Measurements from ENCODE around the gene ERBB4. TPM values are rescaled to one million over a fixed set of nuclear protein-coding genes. Genes with fewer than 3 reads are reported as not detected.

Gene ERBB4
- total RNA-seq, 1 donor from 2014 or later, result 9.2 TPM

GRCh38 chr2:212385241-212385640 is 153.4 kb downstream of the ERBB4 start:
- DNase-seq (ENCODE audit: low spot score in 2 of 2, unreplicated experiment in 2 of 2), result no peak
- H3K4me3 Mint-ChIP-seq, result no peak overlapping the region
- no peaks in the 10 kb centered on the region for H3K36me3 Mint-ChIP-seq
- H3K4me1 Mint-ChIP-seq, result peaks cover 22% of the 10 kb centered on the region
- TF ChIP-seq, protein P1, sequence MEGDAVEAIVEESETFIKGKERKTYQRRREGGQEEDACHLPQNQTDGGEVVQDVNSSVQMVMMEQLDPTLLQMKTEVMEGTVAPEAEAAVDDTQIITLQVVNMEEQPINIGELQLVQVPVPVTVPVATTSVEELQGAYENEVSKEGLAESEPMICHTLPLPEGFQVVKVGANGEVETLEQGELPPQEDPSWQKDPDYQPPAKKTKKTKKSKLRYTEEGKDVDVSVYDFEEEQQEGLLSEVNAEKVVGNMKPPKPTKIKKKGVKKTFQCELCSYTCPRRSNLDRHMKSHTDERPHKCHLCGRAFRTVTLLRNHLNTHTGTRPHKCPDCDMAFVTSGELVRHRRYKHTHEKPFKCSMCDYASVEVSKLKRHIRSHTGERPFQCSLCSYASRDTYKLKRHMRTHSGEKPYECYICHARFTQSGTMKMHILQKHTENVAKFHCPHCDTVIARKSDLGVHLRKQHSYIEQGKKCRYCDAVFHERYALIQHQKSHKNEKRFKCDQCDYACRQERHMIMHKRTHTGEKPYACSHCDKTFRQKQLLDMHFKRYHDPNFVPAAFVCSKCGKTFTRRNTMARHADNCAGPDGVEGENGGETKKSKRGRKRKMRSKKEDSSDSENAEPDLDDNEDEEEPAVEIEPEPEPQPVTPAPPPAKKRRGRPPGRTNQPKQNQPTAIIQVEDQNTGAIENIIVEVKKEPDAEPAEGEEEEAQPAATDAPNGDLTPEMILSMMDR (IDR thresholded peaks at IDR 0.05; ENCODE audit: unreplicated experiment), result no peak
- no peaks in the 10 kb centered on the region for H3K9me3 Mint-ChIP-seq
- no peaks in the 10 kb centered on the region for H3K27me3 Mint-ChIP-seq (ENCODE audit: low read depth)
- H3K27ac Mint-ChIP-seq, result no peak overlapping the region

- no peaks in the 10 kb centered on the region for H3K36me3 Mint-ChIP-seq
- H3K4me1 Mint-ChIP-seq, result peaks cover 19% of the 10 kb centered on the region
- H3K27me3 Mint-ChIP-seq (ENCODE audit: low read depth), result no peaks in the 10 kb centered on the region
- H3K9me3 Mint-ChIP-seq, result no peaks in the 10 kb centered on the region
- no peak for DNase-seq (ENCODE audit: low spot score in 2 of 2, unreplicated experiment in 2 of 2)
- H3K27ac Mint-ChIP-seq, result peak overlapping the region; percentile 1
- H3K4me3 Mint-ChIP-seq, result no peak overlapping the region
- TF ChIP-seq, protein P1 (IDR thresholded peaks at IDR 0.05; ENCODE audit: unreplicated experiment), result no peak
Measured at GRCh38 chr2:212384027-212384426, 154.6 kb downstream of the ERBB4 start.

GRCh38 chr2:212381428-212382102 is 157.0 kb downstream of the ERBB4 start:
- DNase-seq (ENCODE audit: low spot score in 2 of 2, unreplicated experiment in 2 of 2), result no peak
- Mint-ChIP-seq H3K4me3 (no peak overlapping the region), H3K27me3 (ENCODE audit: low read depth) (no peaks in the 10 kb centered on the region), H3K9me3 (no peaks in the 10 kb centered on the region), H3K27ac (no peak overlapping the region), H3K4me1 (peaks cover 19% of the 10 kb centered on the region), H3K36me3 (no peaks in the 10 kb centered on the region)
- TF ChIP-seq, protein P1 (IDR thresholded peaks at IDR 0.05; ENCODE audit: unreplicated experiment), result no peak

DNA sequence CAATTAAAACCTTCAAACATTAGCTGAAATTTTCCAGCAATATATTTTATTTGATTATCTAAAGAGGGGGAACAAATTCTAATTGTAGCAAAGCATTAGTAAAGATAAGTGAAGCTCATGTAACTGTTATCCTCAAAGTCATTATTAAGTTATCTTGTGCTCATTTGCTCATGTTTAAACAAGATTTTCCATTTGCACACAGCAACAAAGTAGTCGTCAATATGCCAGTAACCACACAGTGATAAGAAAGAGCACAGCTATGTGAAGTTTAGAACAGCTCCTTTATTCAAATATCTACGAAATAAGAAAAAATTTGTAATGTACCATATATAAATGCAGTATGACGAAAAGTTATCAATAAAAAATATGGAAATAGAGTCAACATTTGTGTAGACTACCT is 159.5 kb downstream of the ERBB4 start:
- H3K27me3 Mint-ChIP-seq (ENCODE audit: low read depth), result no peaks in the 10 kb centered on the region
- H3K9me3 Mint-ChIP-seq, result peaks cover 5% of the 10 kb centered on the region
- H3K4me3 Mint-ChIP-seq, result no peak overlapping the region
- H3K36me3 Mint-ChIP-seq, result no peaks in the 10 kb centered on the region
- no peak for DNase-seq (ENCODE audit: low spot score in 2 of 2, unreplicated experiment in 2 of 2)
- H3K4me1 Mint-ChIP-seq, result peaks cover 11% of the 10 kb centered on the region
- TF ChIP-seq, protein P1 (IDR thresholded peaks at IDR 0.05; ENCODE audit: unreplicated experiment), result no peak
- no peak overlapping the region for H3K27ac Mint-ChIP-seq

DNA sequence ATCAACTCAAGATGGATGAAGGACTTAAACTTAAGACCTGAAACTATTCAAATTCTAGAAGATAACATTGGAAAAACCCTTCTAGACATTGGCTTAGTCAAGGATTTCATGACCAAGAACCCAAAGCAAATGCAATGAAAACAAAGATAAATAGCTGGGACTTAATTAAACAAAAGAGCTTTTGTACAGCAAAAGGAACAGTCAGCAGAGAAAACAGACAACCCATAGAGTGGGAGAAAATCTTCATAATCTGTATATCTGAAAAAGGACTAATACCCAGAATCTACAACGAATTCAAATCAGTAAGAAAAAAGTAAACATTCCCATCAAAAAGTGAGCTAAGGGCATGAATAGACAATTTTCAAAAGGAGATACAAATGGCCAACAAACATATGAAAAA is 171.2 kb downstream of the ERBB4 start:
- Mint-ChIP-seq H3K4me1 (peaks cover 8% of the 10 kb centered on the region), H3K27me3 (ENCODE audit: low read depth) (no peaks in the 10 kb centered on the region), H3K27ac (no peak overlapping the region), H3K4me3 (no peak overlapping the region), H3K36me3 (no peaks in the 10 kb centered on the region), H3K9me3 (peaks cover 15% of the 10 kb centered on the region)
- TF ChIP-seq, protein P1 (IDR thresholded peaks at IDR 0.05; ENCODE audit: unreplicated experiment), result no peak
- no peak for DNase-seq (ENCODE audit: low spot score in 2 of 2, unreplicated experiment in 2 of 2)
